PC-9 (cell line): ENCODE measurements around the gene HIBCH. TPM values are rescaled to one million over a fixed set of nuclear protein-coding genes. Genes with fewer than 3 reads are reported as not detected.

Source experiments
- BruUV-seq: library from RNA; stranded (reverse); fragments of 400-500 nt; replicated peaks from 2 replicates; lab custom pipeline; 2021; lab: Mats Ljungman, UMichigan
- CTCF ChIA-PET: fragments of 300-600 bp; sonication (Branson Sonifier 250); formaldehyde crosslinking; loops from one replicate; lab custom pipeline; 2022; ENCODE audit warnings: antibody characterized with exemption; lab: Charles Lee
- POLR2A ChIA-PET: fragments of 300-600 bp; sonication (Branson Sonifier 250); formaldehyde crosslinking; loops from one replicate; lab custom pipeline; 2022; ENCODE audit warnings: antibody characterized with exemption; ENCODE audit not compliant: unreplicated experiment; lab: Charles Lee
- DNase-seq, 2 experiments: peaks; one replicate each; pipeline versions ENCODE4 v3.0.0 to v3.0.0-alpha.2; 2015 to 2022; ENCODE audit warnings: mixed read lengths in 1 of 2
- H2AFZ ChIP-seq: fragments of 200-600 bp; sonication (generic); 2 replicates; pipeline ENCODE4 v1.8.1; 2017; ENCODE audit warnings: antibody characterized with exemption
- H3F3A ChIP-seq: fragments of 200-600 bp; sonication (generic); 2 replicates; pipeline ENCODE4 v1.8.1; 2017; ENCODE audit warnings: antibody characterized with exemption, mild to moderate bottlenecking, low read depth; ENCODE audit not compliant: insufficient read depth
- H3K27ac ChIP-seq: fragments of 200-600 bp; sonication (generic); 2 replicates; pipeline ENCODE4 v1.6.1; 2016; ENCODE audit warnings: mixed run types
- H3K27me3 ChIP-seq: fragments of 200-600 bp; sonication (generic); 2 replicates; pipeline ENCODE4 v1.6.1; 2016; ENCODE audit warnings: low read depth, mixed run types; ENCODE audit not compliant: insufficient read depth
- H3K36me3 ChIP-seq: fragments of 200-600 bp; sonication (generic); 2 replicates; pipeline ENCODE4 v1.6.1; 2016; ENCODE audit warnings: low read depth, mixed run types
- H3K4me1 ChIP-seq: fragments of 200-600 bp; sonication (generic); replicated peaks from 2 replicates; pipeline ENCODE4 v1.6.1; 2016; ENCODE audit warnings: mixed run types; ENCODE audit not compliant: insufficient read depth
- H3K4me2 ChIP-seq: fragments of 200-600 bp; sonication (generic); 2 replicates; pipeline ENCODE4 v1.6.1; 2017; ENCODE audit warnings: mixed run types
- H3K4me3 ChIP-seq: fragments of 200-600 bp; sonication (generic); 2 replicates; pipeline ENCODE4 v1.6.1; 2016; ENCODE audit warnings: mixed run types
- H3K79me2 ChIP-seq: fragments of 200-600 bp; sonication (generic); 2 replicates; pipeline ENCODE4 v1.6.1; 2017; ENCODE audit warnings: low read depth, mixed run types
- H3K9me2 ChIP-seq: fragments of 200-600 bp; sonication (generic); 2 replicates; pipeline ENCODE4 v1.8.1; 2017; ENCODE audit warnings: mild to moderate bottlenecking; ENCODE audit not compliant: insufficient read depth
- H3K9me3 ChIP-seq: fragments of 200-600 bp; sonication (generic); 2 replicates; pipeline ENCODE4 v1.8.1; 2016; ENCODE audit warnings: low read depth; ENCODE audit not compliant: insufficient read depth
- H4K20me1 ChIP-seq: fragments of 200-600 bp; sonication (generic); 2 replicates; pipeline ENCODE4 v1.8.1; 2017; ENCODE audit not compliant: insufficient read depth
- CTCF ChIP-seq: fragments of 200-600 bp; sonication (generic); conservative IDR thresholded peaks from 2 replicates; pipeline ENCODE4 v1.6.1; 2017; ENCODE audit warnings: mixed run types, antibody characterized with exemption, mild to moderate bottlenecking, moderate library complexity
- EZH2 ChIP-seq: fragments of 200-600 bp; sonication (generic); IDR thresholded peaks from 2 replicates; pipeline ENCODE4 v1.8.0; 2017; ENCODE audit warnings: antibody characterized with exemption, low read depth
- intact Hi-C: fragments of 100-400 bp; cut with micrococcal nuclease; formaldehyde crosslinking; loops from one replicate; pipeline ENCODE4 v1.10.0; 2022; ENCODE audit not compliant: unreplicated experiment
- total RNA-seq: library from RNA; stranded (reverse); gene quantifications from 2 replicates; pipeline ENCODE4 v1.2.3, GENCODE V29; 2021

Gene HIBCH
- total RNA-seq, 1 experiment from 2014 or later: 14.7 TPM

- no peak overlapping the region; the same call in 1 of the 2 replicates for H2AFZ ChIP-seq
- no peaks in the 10 kb centered on the region for H3K27me3 ChIP-seq
- CTCF ChIA-PET: interaction anchor here (0.6 kb wide), 1 partner anchor 873 kb away, joined by 3 read pairs; no protein-coding TSS in a partner anchor
- BruUV-seq: no TSS peak
- H3K4me2 ChIP-seq: peak overlapping the region; percentile 80; the same call in 1 of the 2 replicates
- intact Hi-C loops: no loop called here
- no peak for TF ChIP-seq EZH2
- no peak for TF ChIP-seq CTCF
- H3K4me1 ChIP-seq: no peaks in the 10 kb centered on the region
- H3F3A ChIP-seq: no peaks in the 10 kb centered on the region
- H3K27ac ChIP-seq: no peak overlapping the region
- no peaks in the 10 kb centered on the region for H4K20me1 ChIP-seq
- H3K79me2 ChIP-seq: no peaks in the 10 kb centered on the region
- no peaks in the 10 kb centered on the region for H3K9me3 ChIP-seq
- POLR2A ChIA-PET: no interaction called here
- no peaks in the 10 kb centered on the region for H3K36me3 ChIP-seq
- H3K4me3 ChIP-seq: no peak overlapping the region; the same call in 1 of the 2 replicates
- no peak for DNase-seq
- H3K9me2 ChIP-seq: no peaks in the 10 kb centered on the region
Measured at GRCh38 chr2:190181123-190181669, 138.4 kb downstream of the HIBCH start.

- DNase-seq: peak in 1 of 2 experiments; percentile 41
- H2AFZ ChIP-seq: peak overlapping the region; percentile 91
- no peaks in the 10 kb centered on the region for H3K79me2 ChIP-seq
- peak; percentile 44; the same call in 1 of the 2 replicates for TF ChIP-seq CTCF
- TF ChIP-seq EZH2: no peak
- no peak overlapping the region for H3K27ac ChIP-seq
- no peaks in the 10 kb centered on the region for H3K4me1 ChIP-seq
- H3K9me3 ChIP-seq: no peaks in the 10 kb centered on the region
- ChIA-PET POLR2A (interaction anchor here (0.6 kb wide), 1 partner anchor 30 kb away, joined by 4 read pairs; no protein-coding TSS in a partner anchor), CTCF (no interaction called here)
- H3F3A ChIP-seq: no peaks in the 10 kb centered on the region
- no TSS peak for BruUV-seq
- no peaks in the 10 kb centered on the region for H4K20me1 ChIP-seq
- intact Hi-C loops: no loop called here
- no peaks in the 10 kb centered on the region for H3K27me3 ChIP-seq
- no peaks in the 10 kb centered on the region for H3K36me3 ChIP-seq
- peak overlapping the region; percentile 80 for H3K4me2 ChIP-seq
- H3K9me2 ChIP-seq: no peaks in the 10 kb centered on the region
- peak overlapping the region; percentile 65 for H3K4me3 ChIP-seq
Measured at GRCh38 chr2:190180313-190181122, 139.1 kb downstream of the HIBCH start.

GRCh38 chr2:190179754-190180312 lies 139.8 kb downstream of the HIBCH start:
- intact Hi-C loops: no loop called here
- Histone ChIP-seq H3K27ac (no peak overlapping the region), H3K27me3 (no peaks in the 10 kb centered on the region), H3K4me3 (peak overlapping the region; percentile 65), H3K4me2 (peak overlapping the region; percentile 80), H3K4me1 (no peaks in the 10 kb centered on the region), H3K9me3 (no peaks in the 10 kb centered on the region), H3K9me2 (no peaks in the 10 kb centered on the region), H2AFZ (peak overlapping the region; percentile 91), H3F3A (no peaks in the 10 kb centered on the region), H3K36me3 (no peaks in the 10 kb centered on the region), H4K20me1 (no peaks in the 10 kb centered on the region), H3K79me2 (no peaks in the 10 kb centered on the region)
- TF ChIP-seq EZH2 (no peak), CTCF (no peak)
- POLR2A ChIA-PET: interaction anchor here (0.6 kb wide), 1 partner anchor 30 kb away, joined by 4 read pairs; no protein-coding TSS in a partner anchor
- BruUV-seq: no TSS peak
- DNase-seq: no peak
- CTCF ChIA-PET: no interaction called here
